B cell (primary cell): ENCODE measurements around the gene TTYH3.

Experiments
- CTCF ChIP-seq: fragments of 200-600 bp; IDR thresholded peaks from one replicate; pipeline ENCODE4 v1.8.0; 2022; ENCODE audit warnings: antibody characterized with exemption, mild to moderate bottlenecking
- EZH2 ChIP-seq: IDR thresholded peaks from 2 replicates; pipeline ENCODE4 v1.6.1; 2012; ENCODE audit warnings: borderline replicate concordance, low read depth, mild to moderate bottlenecking, moderate library complexity, low read length; ENCODE audit not compliant: insufficient read depth, poor library complexity, severe bottlenecking

DNA sequence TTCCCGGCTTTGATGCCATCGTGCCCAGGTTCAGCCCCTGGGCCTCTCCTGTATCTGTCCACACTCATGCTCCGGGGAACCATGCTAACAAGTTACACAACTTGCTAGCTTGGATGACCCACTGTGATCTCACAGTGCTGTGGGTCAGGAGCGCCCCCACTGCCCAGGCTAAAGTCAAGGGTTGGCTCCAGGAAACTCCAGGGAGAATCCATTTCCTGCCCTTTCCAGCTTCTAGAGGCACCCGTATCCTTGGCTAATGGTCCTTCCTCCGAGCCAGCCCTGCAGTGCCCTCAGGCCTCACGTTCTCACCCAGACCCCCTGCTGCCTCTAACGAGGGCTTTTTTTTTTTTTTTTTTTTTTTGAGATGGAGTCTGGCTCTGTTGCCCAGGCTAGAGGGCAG lies 75.7 kb downstream of the TTYH3 start:
- TF ChIP-seq CTCF (no peak), EZH2 (no peak)
